ENCODE measurements around the gene CDYL. TPM values are rescaled to one million over a fixed set of nuclear protein-coding genes. Genes with fewer than 3 reads are reported as not detected.
"Not testable (repeated sequence)": the region's sequence is repeated elsewhere in the genome, so short reads cannot be mapped to it uniquely, and the experiment has no call there.

Gene CDYL
- total RNA-seq, 1 donor from 2014 or later, result 26.9 TPM

DNA sequence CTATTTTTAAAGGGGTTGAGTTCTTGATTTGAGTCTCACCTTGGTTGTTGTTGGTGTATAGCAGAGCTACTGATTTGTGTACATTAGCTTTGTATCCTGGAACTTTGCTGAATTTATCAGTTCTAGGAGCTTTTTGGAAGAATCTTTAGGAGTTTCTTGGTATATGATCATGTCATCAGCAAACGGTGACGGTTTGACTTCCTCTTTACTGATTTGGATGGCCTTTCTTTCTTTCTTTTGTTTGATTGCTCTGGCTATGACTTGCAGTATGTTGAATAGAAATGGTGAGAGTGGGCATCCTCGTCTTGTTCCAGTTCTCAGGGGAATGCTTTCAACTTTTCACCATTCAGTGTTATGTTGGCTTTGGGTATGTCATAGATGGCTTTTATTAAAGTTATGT lies 64.0 kb downstream of the CDYL start:
- intact Hi-C loops (cut with micrococcal nuclease), result no loop called here

DNA sequence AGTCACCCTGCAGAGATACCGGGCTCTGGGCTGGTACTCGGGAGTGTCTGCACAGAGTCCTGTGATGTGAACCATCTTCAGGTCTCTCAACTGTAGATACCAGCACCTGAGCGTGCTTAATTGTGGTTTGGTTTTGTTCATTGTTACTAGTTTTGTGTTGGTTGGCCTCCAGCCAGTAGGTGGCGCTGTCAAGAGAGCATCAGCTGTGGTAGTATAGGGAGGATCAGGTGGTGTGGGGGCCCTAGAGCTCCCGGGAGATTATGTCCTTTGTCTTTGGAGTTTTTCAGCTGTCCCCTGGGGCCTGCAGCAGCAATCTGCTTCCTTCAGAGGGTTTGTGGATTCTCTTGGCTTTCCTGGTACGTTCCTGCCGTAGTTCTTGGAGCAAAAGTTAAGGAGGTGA lies 67.9 kb downstream of the CDYL start:
- intact Hi-C loops (cut with micrococcal nuclease), result no loop called here

DNA sequence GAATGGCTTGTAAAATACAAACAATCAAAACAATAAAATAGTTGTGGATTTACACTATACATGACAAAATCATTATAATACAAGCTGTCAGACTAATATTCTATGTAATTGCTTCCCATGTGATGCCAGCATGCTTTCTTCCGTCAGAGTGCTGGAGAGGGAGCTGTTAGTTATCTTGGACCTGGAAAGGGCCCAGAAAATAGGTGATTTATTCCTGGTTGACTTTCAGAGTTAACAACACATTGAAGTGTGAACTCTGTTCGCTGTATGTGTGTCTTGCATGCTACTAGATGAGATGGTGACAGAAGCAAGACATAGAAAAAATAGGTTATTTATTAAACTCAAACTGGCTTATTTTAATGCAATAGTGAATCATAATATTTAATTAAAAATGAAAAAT lies 70.2 kb downstream of the CDYL start:
- intact Hi-C loops (cut with micrococcal nuclease), result no loop called here

DNA sequence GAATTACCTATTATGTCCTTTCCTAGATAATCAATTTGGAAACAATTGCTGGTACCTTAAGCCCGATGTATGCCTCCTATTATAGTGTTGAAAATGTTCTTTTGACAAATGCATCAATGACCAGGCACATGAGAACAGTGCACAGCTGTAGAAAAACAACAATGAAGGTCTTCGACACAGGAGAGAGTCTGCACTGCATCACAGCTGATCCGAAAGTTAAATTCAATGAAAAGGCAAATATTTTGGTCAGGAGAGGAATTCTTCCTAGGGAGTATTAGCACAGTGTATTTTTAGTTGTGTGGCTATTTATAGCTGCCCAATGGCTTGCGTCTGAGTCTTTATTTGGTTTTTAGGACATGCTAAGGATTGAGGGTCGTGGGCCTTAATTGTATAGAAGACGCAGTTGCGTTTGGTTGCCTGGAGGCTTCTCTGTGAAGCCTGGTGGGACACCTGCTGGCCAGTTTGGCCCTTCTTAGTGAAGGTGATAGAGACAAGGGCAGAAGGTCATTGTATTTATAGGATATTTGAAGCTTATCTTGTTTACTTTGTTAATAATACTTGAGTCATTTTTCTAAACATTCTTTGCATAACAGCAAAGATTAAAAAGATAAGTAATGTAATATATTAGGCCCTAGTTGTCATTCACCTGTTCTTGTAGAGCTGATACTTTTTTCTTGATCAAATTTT lies 72.3 kb downstream of the CDYL start:
- intact Hi-C loops (cut with micrococcal nuclease), result no loop called here

DNA sequence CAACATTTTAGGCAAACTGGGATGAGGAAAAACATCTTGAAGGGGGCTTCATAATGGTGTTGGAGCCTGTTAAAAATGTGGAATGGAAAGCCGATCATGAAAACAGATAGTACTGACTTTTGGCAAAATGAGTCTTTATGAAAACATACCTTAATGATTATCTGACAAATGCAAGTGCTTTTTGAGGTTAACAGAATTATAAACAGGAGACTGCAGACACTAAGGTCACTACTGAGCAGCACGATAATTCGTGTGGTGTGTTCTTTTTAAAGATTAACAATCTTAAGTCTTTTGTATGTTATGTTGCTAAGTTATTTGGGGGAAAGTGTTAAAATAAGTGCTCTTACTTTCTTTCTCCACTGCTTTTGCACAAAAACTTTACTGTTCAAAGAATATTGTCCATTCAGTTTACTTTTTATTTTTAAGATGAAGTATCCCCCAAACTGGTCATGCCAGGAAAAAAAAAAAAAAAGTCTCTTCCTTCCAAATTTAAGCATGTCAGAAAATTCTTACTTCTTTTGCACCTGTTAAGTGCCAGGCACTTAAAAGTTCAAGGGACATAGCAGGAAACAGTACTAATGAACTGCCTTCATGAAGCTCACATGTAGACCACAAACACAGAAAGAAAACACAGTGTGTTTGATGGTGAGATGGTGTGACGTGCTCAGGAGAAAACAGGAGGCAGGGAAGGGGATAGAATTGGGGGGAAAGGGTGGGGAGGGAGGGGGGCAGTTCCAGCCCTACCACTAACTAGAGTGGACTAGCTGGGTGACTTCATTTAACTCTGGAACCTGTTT lies 73.2 kb downstream of the CDYL start:
- intact Hi-C loops (cut with micrococcal nuclease), result no loop called here

GRCh38 chr6:4851035-4851434 lies 74.8 kb downstream of the CDYL start:
- intact Hi-C loops (cut with micrococcal nuclease), result no loop called here

DNA sequence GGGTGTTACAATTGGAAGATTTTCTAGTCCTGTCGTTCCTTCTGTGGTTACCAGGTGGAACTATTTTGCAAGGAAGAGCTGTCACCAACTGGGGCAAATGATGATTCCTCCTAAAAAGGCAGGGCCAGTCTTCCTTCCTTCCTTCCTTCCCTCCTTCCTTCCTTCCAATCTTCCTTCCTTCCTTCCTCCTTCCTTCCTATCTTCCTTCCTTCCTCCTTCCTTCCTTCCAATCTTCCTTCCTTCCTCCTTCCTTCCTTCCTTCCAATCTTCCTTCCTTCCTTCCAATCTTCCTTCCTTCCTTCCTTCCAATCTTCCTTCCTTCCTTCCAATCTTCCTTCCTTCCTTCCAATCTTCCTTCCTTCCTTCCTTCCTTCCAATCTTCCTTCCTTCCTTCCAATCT lies 76.0 kb downstream of the CDYL start:
- intact Hi-C loops (cut with micrococcal nuclease), result not testable (repeated sequence)

GRCh38 chr6:4852938-4853337 lies 76.7 kb downstream of the CDYL start:
- intact Hi-C loops (cut with micrococcal nuclease), result no loop called here

GRCh38 chr6:4853349-4853748 lies 77.1 kb downstream of the CDYL start:
- intact Hi-C loops (cut with micrococcal nuclease), result no loop called here

DNA sequence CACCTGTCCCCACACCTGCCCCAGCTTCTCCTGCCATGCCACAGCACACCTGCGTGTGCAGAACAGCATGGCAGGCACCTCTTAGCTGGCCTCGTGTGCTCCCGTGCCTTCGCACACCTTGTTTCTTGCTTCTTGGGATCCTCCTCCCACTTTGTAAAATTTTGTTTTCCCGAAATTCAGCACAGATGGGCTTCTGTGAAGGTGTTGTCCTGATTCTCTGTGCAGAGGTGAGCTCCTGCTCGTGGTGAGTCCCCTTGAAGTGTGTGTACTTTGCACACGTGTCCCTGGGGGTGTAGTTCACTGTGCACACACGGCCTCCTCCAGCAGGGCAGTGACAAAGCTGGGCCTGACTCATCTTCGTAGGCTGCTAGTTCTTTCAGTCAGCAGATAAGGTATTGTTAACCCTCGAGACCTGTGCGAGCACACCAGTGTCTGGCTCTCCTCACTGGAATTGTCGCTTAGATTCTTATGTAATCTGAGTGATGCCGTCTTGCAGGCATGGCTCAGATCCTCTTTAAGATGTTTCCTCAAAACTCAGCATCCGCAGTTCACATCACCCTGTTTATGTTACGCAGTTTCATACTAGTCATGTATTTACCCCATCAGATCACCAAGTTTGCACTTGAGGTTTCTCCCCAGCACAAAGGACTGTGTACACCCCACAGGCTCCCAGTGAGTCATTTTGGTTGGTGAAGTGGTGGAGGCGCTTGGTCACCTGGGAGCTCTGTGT lies 77.7 kb downstream of the CDYL start:
- intact Hi-C loops (cut with micrococcal nuclease), result no loop called here

GRCh38 chr6:4856785-4857184 lies 80.6 kb downstream of the CDYL start:
- intact Hi-C loops (cut with micrococcal nuclease), result no loop called here

DNA sequence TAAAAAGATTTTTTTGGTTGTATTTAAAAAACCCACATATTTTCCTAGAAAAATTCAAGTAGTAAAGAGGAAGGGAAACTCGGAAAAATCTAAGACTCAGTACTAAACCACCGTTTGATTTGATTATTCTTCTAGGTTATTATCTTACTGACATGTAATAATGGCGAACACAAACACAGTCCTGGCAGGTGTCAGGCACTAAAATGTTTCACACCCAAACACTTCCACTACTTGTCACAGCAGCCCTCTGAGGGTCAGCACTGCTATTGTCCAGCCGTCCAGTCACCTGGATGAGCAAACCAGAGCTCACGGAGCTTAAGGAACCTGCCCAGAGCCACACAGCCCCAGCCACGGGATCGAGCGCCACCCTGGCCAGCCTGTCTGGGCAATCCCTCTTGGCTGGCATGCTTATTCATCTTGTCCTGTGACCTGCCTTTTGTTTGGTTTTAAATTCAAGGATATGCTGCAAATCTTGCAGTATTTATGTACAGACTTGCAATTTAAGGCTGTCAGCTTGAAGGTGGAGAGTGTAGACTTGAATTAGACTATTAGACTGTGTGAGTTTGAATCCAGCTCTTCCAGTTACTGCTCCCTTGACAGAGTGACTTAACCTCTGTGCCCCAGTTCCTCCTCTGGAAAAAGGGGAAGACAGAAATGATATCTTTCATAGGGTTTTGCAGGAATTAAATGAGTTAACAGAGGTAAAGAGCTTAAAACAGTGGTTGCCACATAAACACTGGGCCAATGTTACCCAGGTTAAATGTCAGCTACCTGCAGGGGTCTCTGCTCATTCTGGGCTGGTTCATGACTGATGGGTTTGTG lies 82.2 kb downstream of the CDYL start:
- intact Hi-C loops (cut with micrococcal nuclease), result no loop called here

DNA sequence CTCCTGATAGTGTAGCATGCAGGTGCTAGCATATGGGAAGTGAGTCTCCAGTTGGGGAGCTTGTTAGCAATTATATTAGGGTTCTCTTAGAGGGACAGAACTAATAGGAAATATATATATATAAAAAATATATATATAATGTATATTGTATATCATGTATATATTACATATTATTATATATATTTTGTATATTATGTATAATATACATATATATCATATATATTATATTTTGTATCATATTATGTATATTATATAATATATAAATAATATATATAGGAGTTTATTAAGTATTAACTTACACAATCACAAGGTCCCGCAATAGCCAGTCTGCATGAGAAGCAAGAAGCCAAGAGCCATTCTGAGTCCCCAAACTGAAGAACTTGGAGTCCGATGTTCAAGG lies 84.2 kb downstream of the CDYL start:
- intact Hi-C loops (cut with micrococcal nuclease), result no loop called here

DNA sequence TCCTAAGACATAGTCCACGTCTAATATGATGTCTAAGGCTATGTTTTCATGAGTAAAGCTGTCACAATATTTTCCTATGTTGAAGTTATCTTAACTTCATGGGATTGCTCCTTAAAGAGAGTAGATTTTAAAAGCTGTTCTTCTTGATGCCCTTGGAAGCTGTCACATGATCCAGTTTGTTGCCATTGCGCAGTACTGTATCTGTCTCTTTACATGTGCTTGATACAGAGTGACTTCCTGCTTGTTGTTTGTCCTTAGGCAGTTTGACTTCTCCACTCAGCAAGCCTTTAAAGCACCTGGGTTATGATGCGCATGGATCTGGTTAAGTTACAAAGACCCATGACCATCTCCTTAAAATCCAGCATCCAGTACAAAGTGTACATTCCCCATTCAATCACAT lies 85.4 kb downstream of the CDYL start:
- intact Hi-C loops (cut with micrococcal nuclease), result no loop called here

DNA sequence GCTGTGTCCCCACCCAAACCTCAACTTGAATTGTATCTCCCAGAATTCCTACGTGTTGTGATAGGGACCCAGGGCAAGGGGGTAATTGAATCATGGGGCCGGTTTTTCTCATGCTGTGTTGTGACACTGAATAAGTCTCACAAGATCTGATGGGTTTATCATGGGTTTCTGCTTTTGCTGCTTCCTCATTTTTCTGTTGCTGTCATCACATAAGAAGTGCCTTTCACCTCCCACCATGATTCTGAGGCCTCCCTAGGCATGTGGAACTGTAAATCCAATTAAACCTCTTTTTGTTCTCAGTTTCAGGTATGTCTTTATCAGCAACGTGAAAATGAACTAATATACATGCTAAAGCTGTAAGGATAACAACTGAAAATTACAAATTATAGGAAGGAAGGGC lies 88.3 kb downstream of the CDYL start:
- intact Hi-C loops (cut with micrococcal nuclease), result no loop called here

DNA sequence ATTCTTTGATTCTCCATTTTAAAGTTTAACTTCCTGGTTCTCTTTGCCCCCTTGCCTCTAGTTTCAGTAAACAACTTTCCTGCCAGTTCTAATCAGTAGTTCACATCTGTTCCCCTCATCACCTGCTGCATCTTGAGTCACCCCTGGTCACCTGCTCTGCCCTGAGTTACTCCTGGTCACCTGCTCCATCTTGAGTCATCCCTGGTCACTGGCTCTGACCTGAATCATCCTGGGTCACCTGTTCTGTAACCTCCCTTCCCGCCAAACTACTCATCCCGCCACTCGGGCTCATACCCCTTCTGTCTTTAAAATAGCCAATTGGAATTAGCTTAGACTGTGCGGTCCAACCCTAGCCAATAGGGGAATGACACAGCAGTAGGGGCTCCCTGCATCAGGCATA lies 88.8 kb downstream of the CDYL start:
- intact Hi-C loops (cut with micrococcal nuclease), result not testable (repeated sequence)

DNA sequence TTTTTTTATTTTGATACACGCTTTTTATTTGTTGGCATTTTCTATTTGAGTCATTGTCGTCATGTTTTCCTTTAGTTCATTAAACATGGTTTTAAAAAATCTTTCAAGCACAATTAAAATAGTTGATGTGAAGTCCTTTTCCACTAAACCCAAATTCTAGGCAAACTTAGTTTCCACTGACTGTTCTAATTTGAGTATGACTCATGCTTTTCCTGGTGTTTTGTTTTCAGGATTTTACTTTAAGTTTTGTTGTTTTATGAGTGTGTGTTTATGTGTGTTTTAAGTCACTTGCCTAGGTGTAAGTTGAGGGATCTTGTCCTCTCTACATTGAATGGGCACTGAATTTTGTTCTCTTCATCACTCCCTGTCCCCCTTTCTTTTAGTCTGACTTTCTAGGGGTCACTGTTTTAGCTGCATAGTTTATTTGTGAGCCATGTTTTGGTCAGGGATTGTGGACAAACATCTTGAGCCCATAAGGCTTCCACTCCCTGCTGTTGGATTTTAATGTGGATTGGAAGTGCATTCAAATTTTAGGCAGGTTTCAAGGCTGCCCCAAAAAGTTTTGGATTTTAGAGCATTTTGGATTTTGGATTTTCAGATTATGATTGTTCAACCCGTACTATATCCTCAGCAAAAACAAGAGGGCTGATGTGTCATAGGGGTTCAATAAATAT lies 94.8 kb downstream of the CDYL start:
- intact Hi-C loops (cut with micrococcal nuclease), result no loop called here

- intact Hi-C loops (cut with micrococcal nuclease), result no loop called here
Observed at GRCh38 chr6:4871825-4872224, 95.6 kb downstream of the CDYL start.

- intact Hi-C loops (cut with micrococcal nuclease), result no loop called here
Observed at GRCh38 chr6:4872841-4873240, 96.6 kb downstream of the CDYL start.

GRCh38 chr6:4873928-4874327 lies 97.7 kb downstream of the CDYL start:
- intact Hi-C loops (cut with micrococcal nuclease), result no loop called here

DNA sequence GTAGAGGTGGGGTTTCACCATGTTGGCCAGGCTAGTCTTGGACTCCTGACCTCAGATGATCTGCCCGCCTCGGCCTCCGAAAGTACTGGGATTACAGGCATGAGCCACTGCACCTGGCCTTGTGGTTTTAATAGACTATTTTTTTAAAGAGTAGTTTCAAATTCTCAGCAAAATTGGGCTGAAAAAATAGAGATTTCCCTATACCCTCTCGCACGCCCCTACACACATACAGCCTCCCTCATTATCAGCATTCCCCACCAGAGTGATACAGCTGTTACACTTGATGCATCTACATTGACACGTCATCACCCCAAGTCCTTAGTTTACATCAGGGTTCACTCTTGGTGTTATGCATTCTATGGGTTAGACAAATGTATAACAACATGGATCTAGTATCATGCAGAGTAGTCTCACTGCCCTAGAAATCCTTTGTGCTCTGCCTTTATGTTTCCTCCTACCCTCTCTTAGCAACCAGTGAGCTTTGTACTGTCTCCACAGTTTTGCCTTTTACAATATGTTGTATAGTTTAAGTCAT lies 103.6 kb downstream of the CDYL start:
- intact Hi-C loops (cut with micrococcal nuclease), result no loop called here
